Activated T-cell treated with anti-CD3 and anti-CD28 coated beads, Interleukin-2, amount 50 U/mL, for 48 hours (primary cell): ENCODE data around the gene IFITM10.
A peak's percentile ranks its signal among the peaks of the same experiment; 100 is the strongest.

Source experiments
- DNase-seq, 2 experiments: peaks; one replicate each; pipeline ENCODE4 v3.0.0-alpha.2; 2020

IFITM10 gene

DNA sequence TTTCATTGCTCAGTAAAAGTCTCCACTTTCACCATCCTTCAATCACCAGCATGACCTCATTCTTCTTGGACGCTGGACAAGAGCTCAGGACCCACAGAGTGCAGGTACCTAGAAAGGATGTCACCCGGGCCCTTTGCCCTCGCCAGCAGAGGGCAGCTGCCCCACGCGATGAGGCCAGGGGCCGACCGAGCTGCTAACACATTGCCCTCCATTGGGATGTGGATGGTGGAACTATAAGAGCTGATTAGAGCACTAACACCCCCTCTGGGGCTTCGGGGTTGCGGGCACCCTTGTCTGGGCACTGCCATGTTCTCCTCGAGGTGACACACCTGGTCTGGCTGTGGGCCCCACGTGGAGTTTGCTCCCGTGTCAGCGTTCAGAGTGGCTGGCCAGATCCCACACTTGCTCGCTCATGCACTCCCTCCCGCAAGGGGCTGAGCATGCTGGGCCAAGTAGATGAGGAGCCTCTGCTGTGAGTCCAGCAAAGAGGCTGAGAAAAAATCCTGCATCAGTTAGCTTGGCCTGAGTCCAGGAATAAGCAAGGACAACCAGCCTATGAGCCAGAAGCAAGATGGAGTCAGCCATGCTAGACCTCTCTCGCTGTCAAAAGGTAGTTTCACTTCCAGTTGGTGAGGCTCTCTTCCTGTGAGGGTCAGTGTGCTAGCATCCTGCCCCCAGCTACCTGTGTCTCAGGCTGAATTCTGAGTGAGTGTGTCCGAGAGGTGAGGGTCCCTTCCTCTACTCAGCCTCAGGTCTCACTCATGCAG, 43.6 kb downstream of the IFITM10 start:
- peak in 1 of 2 experiments; percentile 54 for DNase-seq

DNA sequence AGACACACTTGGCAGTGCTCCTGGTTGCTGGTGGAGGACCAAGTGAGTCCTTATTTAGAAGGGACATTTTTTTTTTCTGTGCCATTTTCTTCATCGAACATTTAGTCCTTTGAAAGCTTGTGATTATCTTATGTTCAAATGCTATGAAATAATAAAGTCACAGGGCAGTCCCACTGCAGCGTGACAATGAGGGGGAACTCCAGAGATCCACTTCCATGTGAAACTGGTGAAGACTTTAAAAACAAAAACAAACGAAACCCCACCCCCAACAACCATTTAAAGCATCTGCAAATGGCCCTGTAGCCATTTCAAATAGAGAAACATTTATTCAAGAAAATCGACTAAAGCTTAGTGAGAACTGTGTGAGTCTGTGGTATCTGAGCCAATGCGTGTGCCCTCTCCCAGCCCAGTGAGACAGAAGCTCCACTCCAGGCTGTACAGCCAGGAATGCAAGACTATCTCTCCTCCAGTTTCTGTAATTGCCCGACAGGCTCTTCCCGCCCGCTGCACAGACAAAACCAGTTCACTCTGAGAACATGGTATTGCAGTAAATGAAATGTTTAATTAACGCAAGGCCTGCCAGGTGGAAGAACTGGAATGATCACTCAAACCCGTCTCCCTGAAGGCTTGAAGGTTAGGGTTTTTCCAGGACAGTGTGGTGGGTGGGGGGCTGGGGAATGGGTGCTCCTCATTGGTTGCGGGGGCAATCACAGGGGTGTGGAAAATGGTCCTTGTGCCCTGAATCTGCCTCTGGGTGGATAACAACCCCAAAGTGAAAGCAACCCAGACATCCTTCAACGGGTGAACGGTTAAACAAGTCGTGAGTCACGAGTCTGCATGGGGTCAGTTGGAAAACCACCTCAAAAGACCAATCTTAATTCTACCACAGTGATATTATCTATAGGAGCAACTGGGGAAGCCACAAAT, 45.0 kb downstream of the IFITM10 start:
- DNase-seq = no peak

DNA sequence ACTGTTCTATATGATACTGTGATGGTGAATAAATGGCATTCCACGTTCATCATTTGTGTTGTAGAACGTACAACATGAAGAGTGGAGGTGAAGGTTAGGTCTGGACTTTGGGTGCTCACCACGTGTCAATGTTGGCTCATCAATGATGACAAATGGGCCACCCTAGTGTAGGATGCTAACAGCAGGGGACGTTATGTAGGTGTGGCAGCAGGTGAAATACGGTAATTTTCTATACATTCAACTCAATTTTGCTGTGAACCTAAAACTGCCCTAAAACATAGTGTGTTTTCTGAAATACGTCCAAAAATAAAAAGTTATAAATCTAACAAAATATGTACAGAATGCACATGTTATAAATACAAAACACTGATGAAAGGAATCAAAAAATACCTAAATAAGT, 47.2 kb downstream of the IFITM10 start:
- no peak for DNase-seq

DNA sequence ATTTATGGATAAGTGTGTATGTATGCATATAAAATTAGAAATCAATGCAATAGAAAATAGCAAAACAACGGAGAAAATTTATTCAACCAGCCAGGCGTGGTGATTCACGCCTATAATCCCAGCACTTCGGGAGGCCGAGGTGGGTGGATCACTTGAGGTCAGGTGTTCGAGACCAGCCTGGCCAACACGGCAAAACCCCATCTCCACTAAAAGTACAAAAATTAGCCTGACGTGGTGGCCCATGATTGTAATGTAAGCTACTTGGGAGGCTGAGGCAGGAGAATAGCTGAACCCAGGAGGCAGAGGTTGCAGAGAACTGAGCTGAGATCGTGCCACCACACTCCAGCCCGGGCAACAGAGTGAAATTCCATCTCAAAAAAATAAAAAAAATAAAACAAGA, 47.9 kb downstream of the IFITM10 start:
- DNase-seq = no peak

DNA sequence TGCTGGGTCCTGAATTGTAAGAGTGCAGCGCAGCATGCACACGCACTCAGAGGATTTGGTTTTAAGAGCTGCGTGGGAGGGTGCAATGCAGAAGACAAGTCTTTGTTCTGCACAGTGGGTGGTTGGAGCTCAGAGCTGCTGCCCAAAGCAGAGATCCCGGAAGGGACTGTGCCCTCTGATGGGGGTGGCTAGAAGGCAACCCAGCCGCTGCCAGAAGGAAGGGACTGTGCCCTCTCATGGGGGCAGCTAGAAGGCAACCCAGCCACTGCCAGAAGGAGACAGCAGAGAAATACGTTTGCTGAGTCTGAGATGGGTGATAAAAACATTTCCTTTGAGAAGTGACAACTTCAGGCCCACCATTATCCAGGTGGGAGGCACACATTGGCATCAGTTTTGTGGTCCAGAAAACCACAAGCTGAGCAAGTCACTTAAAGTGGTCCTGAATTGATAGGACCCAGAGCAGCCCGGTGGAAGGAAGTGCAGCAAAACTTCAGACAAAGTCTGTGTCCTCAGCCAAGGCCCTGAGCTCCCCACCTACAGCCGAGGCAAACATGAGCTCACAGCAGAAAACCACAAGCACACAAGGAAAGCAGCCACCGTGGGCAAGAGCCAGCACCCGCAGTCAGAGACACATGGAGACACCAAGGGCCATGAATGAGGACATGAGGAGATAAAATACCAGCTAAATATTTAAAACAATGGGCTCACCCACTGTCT, 49.1 kb downstream of the IFITM10 start:
- peak; percentile 39 to 52 for DNase-seq

DNA sequence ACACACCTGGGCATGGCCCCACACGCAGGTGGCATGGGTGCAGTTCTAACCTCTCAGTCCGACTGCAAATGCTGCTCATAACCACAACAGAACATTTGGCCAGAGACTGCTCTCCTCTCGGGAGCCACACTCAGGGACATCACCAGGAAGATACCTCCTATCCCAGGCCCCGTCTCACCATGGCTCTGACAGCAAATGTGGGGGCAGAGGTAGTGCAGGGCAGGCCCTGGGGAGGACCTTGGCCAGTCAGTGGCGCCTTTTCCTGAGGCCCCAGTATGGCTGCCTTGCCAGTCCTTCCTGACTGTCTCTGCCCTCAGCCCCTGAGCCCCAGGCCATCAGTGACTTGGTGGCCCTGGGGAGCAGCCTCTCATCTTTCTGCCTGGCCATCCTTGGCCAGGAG, 50.6 kb downstream of the IFITM10 start:
- no peak for DNase-seq

DNA sequence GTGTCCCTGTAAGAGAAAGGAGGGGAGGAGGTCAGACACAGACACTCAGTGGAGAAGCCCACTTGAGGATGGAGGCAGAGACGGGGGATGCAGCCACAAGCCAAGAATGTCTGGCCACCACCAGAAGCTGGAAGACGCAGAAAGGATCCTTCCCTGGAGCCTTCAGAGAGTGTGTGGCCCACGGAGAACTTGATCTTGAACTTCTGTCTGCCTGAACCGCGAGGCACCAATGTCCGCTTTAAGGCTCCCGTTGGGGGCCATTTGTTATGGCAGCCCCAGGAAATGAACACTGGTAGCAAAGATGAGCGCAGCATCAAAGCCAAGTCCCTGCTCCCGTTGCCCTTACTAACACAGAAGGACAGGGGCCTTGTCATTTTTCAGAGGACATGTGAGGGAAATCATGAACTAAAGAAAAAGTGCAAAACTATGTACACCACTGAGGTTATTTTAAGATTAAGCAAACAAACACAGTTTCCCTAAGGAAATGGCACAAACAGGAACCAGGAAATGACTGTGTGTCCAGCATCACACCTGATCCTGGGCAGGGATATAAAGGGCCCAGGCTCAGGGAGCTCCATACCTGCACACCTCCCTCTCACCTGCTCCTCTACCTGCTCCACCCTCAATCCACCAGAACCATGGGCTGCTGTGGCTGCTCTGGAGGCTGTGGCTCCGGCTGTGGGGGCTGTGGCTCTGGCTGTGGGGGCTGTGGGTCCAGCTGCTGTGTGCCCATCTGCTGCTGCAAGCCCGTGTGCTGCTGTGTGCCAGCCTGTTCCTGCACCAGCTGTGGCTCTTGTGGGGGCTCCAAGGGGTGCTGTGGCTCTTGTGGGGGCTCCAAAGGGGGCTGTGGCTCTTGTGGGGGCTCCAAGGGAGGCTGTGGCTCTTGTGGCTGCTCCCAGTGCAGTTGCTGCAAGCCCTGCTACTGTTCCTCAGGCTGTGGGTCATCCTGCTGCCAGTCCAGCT, 53.5 kb downstream of the IFITM10 start, which contains the start of gene KRTAP5-6:
TSS of gene KRTAP5-6 (plus strand) at position 588 of the 963 bp plus-strand sequence. CDS start at position 639, 51 bp downstream.
- DNase-seq = no peak

DNA sequence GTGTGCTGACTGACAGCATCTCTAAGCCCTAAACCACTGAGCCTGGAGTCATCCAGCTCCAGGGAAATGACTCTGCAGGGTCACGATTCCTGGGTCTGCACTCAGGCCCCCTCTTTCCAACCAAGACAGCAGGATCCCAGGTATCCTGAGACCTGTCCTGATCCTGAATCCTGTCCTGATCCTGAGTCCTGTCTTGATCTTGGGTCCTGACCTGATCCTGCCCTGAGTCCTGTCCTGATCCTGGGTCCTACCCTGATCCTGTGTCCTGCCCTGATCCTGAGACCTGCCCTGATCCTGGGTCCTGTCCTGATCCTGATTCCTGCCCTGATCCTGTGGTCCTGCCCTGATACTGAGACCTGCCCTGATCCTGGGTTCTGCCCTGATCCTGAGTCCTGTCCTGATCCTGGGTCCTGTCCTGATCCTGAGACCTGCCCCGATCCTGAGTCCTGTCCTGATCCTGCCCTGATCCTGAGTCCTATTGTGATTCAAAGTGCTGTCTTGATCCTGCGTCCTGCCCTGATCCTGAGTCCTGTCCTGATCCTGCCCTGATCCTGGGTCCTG, 54.8 kb downstream of the IFITM10 start:
- DNase-seq = no peak

DNA sequence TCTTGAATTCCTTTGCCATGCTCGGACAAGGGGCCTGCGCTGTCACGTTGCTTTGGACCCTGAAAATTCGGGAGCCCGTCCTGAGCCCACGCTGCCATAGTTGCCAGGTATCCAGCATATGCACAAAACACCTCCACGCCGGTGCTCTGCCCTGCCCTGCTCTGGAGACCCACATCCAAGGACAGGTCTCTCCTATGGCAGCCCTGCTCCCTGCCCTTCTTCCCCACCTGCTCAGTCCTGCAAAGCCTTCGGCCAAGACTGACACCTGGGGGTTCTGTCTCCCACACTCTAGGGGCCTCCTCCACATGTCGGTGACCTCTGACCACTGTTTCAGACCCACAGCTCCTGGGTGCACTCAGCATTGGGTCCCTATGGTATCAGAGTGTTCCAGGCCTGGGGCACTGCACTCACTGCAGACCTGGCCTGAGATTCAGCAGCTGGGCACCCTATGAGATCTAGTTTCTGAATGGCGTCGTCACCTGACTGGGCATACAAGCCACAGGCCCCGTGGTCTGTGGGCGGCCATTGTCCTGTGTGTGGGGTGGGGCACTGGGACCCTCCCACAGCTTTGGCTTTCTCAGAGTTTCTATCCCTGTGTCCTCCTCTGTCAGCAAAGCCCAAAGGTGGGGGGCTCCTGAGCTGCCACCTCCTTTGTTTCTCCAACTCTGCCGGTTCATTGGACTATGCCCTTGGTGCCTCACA, 55.4 kb downstream of the IFITM10 start:
- no peak for DNase-seq

DNA sequence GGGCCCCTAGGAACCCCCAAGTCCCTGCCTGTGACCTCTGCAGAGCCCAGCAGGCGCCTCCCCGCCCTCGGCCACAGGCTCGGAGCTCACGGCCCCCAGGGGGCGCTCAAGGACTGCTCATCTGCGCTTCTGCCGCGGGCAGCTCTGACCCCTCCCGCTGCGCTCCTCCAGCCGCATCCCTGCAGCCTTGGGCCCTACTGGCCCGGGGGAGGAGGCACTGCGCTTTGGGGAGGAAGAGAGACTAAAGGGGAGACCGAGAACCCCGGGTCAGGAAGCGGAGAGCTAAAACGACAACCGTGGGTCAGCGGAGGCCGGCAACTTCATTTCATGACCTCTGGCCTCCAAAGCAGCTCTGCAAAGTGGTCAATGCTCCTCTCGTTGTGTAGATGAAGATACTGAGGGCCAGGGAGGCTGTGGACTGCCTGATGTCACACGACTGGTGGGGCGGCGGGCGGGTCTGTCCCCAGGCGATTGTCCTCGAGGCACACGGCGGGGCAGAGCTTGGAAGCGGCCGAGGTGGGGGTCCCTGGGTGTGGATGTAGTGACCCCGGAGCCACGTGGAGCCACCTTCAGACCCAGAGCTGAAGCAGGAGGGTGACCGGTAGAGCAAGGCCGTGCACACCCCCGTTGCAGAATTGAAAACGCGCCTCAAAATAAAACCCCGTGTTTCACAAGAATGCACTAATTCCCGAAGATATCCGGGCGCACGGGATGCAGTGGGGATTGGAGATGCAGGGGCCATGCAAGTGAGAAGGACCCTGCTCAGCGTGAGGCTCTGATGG, 56.1 kb downstream of the IFITM10 start:
- DNase-seq = peak; percentile 86 to 90

DNA sequence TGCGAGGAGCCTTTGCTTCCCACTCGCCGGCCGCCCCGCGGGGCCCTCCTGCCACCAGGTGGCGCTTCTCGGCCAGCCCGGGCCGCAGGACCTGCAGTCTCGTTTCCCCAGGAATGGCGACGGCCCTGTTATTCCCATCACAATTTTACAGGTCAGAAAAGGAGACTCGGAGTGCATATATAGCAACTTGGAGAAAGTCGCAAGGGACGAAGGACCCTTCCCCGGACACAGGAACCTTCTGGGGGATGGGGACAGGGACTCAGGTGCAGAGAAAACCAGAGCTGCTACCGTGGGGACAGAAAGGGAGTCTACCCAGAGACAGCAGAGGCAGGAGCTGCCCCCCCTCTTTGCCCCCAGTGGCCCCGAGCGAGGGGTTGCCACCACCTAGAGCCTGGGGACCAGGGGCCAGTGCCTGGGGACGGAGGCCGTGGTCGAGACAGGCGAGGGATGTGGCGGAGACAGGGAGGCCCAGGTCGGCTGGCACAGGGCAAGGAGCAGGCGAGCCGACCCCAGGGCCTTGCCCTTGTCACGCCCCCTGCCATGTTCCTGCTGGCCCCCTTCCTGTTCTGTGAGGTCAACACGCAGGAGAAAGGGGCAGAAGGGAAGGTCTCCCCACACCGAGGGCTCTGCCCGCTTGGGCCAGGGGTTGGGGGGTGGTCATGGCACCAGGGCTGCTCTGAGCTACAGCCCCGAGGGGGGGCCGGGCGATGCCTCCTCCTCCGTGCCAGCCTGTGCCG, 56.9 kb downstream of the IFITM10 start:
- DNase-seq = peak; percentile 81 to 84

DNA sequence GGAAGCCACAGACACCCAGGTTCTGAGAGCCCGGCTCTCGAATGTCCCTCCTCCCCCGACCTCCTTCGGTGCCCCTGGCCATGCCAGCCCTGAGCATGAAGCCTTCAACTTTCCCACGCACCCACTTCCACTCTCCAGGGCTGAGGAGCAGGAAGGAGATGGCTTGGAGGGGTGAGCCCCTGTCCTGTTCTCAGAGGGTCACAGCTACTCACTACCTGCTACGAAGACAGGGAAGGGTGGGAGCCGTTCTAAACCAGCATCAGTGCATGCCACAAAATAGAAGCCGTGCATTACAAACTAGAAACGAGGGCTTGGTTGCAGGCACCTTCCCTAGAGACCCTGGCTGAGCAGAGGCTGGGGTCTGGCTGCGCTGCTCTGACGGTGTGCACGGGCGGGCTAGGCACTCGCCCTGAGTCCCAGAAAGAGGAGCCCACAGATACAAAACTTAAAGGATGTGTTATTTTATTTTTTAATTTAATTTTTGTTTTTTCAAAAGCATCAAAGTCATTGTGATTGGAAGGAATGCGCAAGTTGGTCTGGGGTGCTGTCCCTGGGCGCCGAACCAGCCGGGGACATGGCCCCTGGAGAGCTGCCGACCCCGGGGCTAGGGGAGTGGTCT, 57.6 kb downstream of the IFITM10 start:
- DNase-seq = no peak

DNA sequence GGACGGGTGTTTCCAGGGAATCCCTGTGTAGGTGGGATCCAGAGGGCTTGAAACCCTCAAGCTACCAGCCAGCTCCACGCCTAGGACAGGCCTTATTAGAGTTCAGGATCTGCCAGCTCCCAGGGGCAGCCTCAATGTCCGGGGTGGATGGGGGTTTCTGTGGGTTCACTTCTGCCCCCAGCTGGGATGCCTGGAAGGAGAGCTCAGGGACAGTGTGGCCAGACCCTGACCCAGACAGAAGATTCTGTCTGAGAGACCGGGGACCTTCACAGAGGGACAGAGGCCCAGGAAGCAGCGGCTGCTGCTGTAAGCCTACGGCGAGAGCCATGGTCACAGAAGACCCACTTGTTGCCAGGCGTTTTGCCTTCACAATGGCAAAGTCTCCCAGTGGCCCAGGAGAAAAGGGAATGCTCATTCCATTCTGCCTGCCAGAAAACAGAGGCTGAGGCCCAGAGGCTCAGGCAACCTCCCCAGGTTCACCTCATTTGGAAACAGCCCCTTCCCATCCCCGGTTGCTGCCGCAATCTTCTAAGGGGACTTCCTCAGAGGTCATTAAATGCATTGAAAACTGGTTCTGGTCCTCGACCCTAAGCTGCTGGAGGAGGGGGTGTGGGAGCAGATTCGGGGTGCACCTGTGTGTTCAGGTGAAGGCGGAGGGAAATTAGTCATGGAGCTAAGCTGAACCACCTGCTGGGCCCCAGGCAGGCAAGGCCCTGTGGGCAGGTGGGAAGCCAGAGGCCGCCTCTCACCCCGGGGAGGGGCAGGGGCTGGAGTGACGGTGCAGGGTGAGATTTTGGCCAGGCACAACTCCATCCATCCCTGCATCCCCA, 58.3 kb downstream of the IFITM10 start:
- DNase-seq = no peak

DNA sequence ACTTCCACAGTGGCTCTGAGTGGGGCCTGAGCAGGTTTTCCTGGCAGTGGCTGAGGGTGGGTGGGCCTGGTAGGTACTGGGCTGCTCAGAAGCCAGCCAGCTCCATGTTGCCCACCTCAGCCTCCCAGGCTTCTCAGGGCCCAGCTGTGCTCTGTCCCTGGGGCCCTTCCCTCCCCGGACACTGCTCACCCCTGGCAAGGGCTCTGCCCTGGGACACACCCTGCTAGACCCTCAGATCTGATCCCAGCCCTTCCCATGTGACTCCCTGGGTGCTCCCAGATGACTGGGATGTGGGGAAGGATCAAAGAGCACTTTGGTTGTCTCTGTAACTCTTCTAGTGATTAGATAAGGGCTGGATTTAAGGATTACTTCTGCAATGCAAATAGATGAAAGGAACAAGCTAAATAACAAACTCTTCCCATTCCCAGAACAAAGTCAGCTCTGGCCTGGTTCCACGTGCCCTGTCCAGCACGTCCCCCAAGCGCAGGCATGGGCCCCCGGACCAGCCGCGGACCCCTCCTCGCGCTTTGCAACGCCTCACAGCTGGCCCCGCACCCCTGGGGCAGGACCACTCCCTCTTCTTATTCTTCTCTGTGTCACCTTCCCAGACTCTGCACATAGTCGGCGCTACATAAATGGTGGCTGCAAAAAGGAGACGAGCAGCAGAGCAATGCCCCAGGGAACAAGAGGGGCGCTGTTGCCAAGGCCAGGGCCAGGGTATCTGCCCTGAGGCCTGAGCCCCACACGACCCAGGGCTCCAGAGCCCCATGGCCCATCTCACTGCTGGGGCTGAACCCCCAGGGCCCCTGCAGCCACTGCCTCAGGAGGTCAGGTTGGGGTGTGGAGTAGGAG, 59.1 kb downstream of the IFITM10 start:
- DNase-seq = no peak

DNA sequence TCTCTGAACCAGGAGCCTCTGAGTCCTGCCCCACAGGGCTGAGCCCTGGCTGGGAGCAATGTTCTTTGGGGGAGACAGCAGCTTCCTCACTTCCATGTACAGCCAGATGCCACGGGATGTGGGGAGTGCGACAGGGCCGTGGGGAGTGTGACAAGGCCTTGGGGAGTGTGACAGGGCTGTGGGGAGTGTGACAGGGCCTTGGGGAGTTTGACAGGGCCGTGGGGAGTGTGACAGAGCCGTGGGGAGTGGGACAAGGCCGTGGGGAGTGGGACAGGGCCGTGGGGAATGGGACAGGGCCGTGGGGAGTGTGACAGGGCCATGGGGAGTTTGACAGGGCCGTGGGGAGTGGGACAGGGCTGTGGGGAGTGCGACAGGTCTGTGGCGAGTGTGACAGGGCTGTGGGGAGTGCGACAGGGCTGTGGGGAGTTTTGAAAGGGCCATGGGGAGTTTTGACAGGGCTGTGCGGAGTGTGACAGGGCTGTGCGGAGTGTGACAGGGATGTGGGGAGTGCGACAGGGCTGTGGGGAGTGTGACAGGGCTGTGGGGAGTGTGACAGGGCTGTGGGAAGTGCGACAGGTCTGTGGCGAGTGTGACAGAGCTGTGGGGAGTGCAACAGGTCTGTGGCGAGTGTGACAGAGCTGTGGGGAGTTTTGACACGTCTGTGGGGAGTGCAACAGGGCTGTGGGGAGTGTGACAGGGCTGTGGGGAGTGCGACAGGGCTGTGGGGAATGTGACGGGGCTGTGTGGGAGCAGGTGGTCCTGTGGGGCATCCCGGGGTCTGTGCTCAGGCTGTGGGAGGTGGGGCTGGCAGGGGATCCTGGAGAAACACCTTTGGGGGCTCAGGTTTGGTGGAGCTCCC, 60.0 kb downstream of the IFITM10 start:
- DNase-seq = no peak
